ENCODE results near the gene PPHLN1. TPM values are rescaled to one million over a fixed set of nuclear protein-coding genes. Genes with fewer than 3 reads are reported as not detected.

Gene PPHLN1
- total and polyA plus RNA-seq, 2 donors (not counting 1 experiment from before 2014, with no cell fraction given), result 47.6 to 91.4 TPM

DNA sequence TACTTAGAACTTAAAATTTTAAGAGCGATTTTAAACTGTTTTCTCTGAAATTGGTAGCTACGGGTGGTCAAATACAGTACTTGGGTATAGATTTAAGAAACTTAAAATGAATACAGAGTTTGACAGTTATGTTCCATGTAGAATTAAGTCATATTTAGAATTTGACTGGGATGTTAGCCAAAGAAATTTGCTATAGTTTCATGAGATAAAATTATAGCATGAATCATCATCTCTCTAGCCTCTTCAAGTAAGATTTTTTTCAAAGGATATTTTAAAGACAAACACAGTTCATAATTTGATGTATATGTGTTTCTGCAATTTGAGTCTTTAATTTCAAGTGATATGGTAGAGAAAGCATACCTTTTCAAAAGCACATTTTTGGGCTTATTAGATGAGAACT is 41.1 kb upstream of the PPHLN1 start:
- Histone ChIP-seq H3K9ac (ENCODE audit: insufficient read depth, low read length) (no peak overlapping the region), H3K4me3 (replicated peaks in 1 of 4; ENCODE audit: control extremely low read depth in 1 of 4, insufficient read depth in 1 of 4, low read depth in 3 of 4, low read length in 4 of 4) (no peak overlapping the region), H3K4me1 (ENCODE audit: control insufficient read depth, extremely low read depth, insufficient read depth, low read length) (no peaks in the 10 kb centered on the region), H3K9me3 (ENCODE audit: control insufficient read depth, insufficient read depth, low read depth, low read length) (no peaks in the 10 kb centered on the region), H3K4me2 (ENCODE audit: extremely low read depth, insufficient read depth, low read length) (no peak overlapping the region), H3K27ac (ENCODE audit: insufficient read depth, low read length) (no peak overlapping the region), H4K20me1 (ENCODE audit: control insufficient read depth, extremely low read depth, insufficient read depth, low read length) (no peaks in the 10 kb centered on the region), H3K36me3 (ENCODE audit: control insufficient read depth, insufficient read depth, low read length) (no peaks in the 10 kb centered on the region), H3K27me3 (ENCODE audit: control insufficient read depth, insufficient read depth, low read length) (no peaks in the 10 kb centered on the region), H3K79me2 (ENCODE audit: control insufficient read depth, insufficient read depth, low read length) (no peaks in the 10 kb centered on the region), H2AFZ (ENCODE audit: low read length) (no peak overlapping the region)
- peak; percentile 10 to 54 for DNase-seq (ENCODE audit: low read depth in 2 of 2)
- TF ChIP-seq, protein P1, sequence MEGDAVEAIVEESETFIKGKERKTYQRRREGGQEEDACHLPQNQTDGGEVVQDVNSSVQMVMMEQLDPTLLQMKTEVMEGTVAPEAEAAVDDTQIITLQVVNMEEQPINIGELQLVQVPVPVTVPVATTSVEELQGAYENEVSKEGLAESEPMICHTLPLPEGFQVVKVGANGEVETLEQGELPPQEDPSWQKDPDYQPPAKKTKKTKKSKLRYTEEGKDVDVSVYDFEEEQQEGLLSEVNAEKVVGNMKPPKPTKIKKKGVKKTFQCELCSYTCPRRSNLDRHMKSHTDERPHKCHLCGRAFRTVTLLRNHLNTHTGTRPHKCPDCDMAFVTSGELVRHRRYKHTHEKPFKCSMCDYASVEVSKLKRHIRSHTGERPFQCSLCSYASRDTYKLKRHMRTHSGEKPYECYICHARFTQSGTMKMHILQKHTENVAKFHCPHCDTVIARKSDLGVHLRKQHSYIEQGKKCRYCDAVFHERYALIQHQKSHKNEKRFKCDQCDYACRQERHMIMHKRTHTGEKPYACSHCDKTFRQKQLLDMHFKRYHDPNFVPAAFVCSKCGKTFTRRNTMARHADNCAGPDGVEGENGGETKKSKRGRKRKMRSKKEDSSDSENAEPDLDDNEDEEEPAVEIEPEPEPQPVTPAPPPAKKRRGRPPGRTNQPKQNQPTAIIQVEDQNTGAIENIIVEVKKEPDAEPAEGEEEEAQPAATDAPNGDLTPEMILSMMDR (conservative IDR thresholded peaks at IDR 0.05 in 1 of 2, IDR thresholded peaks at IDR 0.05 in 1 of 2; ENCODE audit: low read depth in 1 of 2, low read length in 2 of 2), result no peak
- TF ChIP-seq EZH2 (IDR thresholded peaks at IDR 0.05; ENCODE audit: low read length, missing control alignments), result no peak

DNA sequence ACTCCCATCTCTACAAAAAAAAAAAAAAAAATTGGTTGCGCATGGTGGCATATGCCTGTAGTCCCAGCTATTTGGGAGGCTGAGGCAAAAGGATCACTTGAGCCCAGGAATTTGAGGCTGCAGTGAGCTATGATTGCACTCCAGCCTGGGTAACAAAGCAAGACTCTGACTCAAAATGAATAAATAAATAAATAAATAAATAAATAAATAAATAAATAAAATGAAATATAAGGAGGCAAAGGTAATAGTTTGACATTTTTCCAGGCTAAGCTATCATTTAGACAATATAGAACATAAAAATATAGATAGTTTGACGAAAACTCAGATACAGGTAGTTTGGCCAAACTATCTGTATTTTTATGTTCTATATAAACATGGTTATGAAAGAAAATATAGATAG is 40.5 kb upstream of the PPHLN1 start:
- Histone ChIP-seq H3K79me2 (ENCODE audit: control insufficient read depth, insufficient read depth, low read length) (no peaks in the 10 kb centered on the region), H3K27me3 (ENCODE audit: control insufficient read depth, insufficient read depth, low read length) (no peaks in the 10 kb centered on the region), H2AFZ (ENCODE audit: low read length) (no peak overlapping the region), H3K4me1 (ENCODE audit: control insufficient read depth, extremely low read depth, insufficient read depth, low read length) (no peaks in the 10 kb centered on the region), H3K9ac (ENCODE audit: insufficient read depth, low read length) (no peak overlapping the region), H3K9me3 (ENCODE audit: control insufficient read depth, insufficient read depth, low read depth, low read length) (no peaks in the 10 kb centered on the region), H3K4me2 (ENCODE audit: extremely low read depth, insufficient read depth, low read length) (no peak overlapping the region), H3K36me3 (ENCODE audit: control insufficient read depth, insufficient read depth, low read length) (no peaks in the 10 kb centered on the region), H4K20me1 (ENCODE audit: control insufficient read depth, extremely low read depth, insufficient read depth, low read length) (no peaks in the 10 kb centered on the region), H3K27ac (ENCODE audit: insufficient read depth, low read length) (no peak overlapping the region), H3K4me3 (replicated peaks in 1 of 4; ENCODE audit: control extremely low read depth in 1 of 4, insufficient read depth in 1 of 4, low read depth in 3 of 4, low read length in 4 of 4) (no peak overlapping the region)
- TF ChIP-seq EZH2 (IDR thresholded peaks at IDR 0.05; ENCODE audit: low read length, missing control alignments), result no peak
- TF ChIP-seq, protein P1 (conservative IDR thresholded peaks at IDR 0.05 in 1 of 2, IDR thresholded peaks at IDR 0.05 in 1 of 2; ENCODE audit: low read depth in 1 of 2, low read length in 2 of 2), result no peak
- no peak for DNase-seq (ENCODE audit: low read depth in 2 of 2)

DNA sequence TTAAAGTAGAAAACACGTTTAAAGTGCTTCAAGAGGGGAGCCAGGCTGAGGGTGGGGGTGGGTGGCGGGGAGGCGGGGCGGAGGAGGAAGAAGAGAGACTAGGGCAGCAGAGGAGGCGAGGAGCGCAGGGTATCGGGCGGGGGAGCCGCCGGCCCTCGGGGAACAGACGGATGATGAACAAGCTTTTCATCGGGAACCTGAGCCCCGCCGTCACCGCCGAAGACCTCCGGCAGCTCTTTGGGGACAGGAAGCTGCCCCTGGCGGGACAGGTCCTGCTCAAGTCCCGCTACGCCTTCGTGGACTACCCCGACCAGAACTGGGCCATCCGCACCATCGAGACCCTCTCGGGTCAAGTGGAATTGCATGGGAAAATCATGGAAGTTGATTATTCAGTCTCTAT is 39.2 kb upstream of the PPHLN1 start:
- TF ChIP-seq, protein P1 (conservative IDR thresholded peaks at IDR 0.05 in 1 of 2, IDR thresholded peaks at IDR 0.05 in 1 of 2; ENCODE audit: low read depth in 1 of 2, low read length in 2 of 2), result no peak
- TF ChIP-seq EZH2 (IDR thresholded peaks at IDR 0.05; ENCODE audit: low read length, missing control alignments), result no peak
- no peaks in the 10 kb centered on the region for H3K4me1 ChIP-seq (ENCODE audit: control insufficient read depth, extremely low read depth, insufficient read depth, low read length)
- no peaks in the 10 kb centered on the region for H4K20me1 ChIP-seq (ENCODE audit: control insufficient read depth, extremely low read depth, insufficient read depth, low read length)

More for the DNA sequence above, 39.2 kb upstream of the PPHLN1 start:
- Histone ChIP-seq H3K36me3 (ENCODE audit: control insufficient read depth, insufficient read depth, low read length) (no peaks in the 10 kb centered on the region), H3K4me3 (replicated peaks in 1 of 4; ENCODE audit: control extremely low read depth in 1 of 4, insufficient read depth in 1 of 4, low read depth in 3 of 4, low read length in 4 of 4) (no peak overlapping the region), H3K9me3 (ENCODE audit: control insufficient read depth, insufficient read depth, low read depth, low read length) (no peaks in the 10 kb centered on the region), H3K9ac (ENCODE audit: insufficient read depth, low read length) (no peak overlapping the region), H3K79me2 (ENCODE audit: control insufficient read depth, insufficient read depth, low read length) (no peaks in the 10 kb centered on the region), H2AFZ (ENCODE audit: low read length) (no peak overlapping the region), H3K27me3 (ENCODE audit: control insufficient read depth, insufficient read depth, low read length) (no peaks in the 10 kb centered on the region), H3K27ac (ENCODE audit: insufficient read depth, low read length) (no peak overlapping the region), H3K4me2 (ENCODE audit: extremely low read depth, insufficient read depth, low read length) (no peak overlapping the region)
- no peak for DNase-seq (ENCODE audit: low read depth in 2 of 2)

Measured in fibroblast of lung (primary cell).